NCI-H2029 treated with DMSO at 0.1 percent for 48 hours (cell line): ENCODE data around the gene LRCH4.

Experiments used
- DNase-seq: peaks from one replicate; lab custom pipeline; 2025; lab: John Stamatoyannopoulos, UW

Gene LRCH4

GRCh38 chr7:100582041-100582579 is 3.8 kb downstream of the LRCH4 start:
- DNase-seq = no peak

- DNase-seq = no peak
These were observed 5.3 kb downstream of the LRCH4 start for GRCh38 chr7:100580466-100581283.

- DNase-seq = no peak
These were observed 7.4 kb downstream of the LRCH4 start for GRCh38 chr7:100578246-100579183.

GRCh38 chr7:100577507-100577906 is 8.4 kb downstream of the LRCH4 start:
- DNase-seq = no peak

- no peak for DNase-seq
These were observed 8.8 kb downstream of the LRCH4 start for GRCh38 chr7:100577103-100577502.

GRCh38 chr7:100576384-100576993 is 9.4 kb downstream of the LRCH4 start:
- DNase-seq = no peak

GRCh38 chr7:100575746-100576383 is 10.1 kb downstream of the LRCH4 start:
- no peak for DNase-seq

- DNase-seq = no peak
These were observed 10.7 kb downstream of the LRCH4 start for GRCh38 chr7:100575206-100575631.

GRCh38 chr7:100574362-100575205 is 11.3 kb downstream of the LRCH4 start:
- no peak for DNase-seq

- no peak for DNase-seq
These were observed 12.1 kb downstream of the LRCH4 start, which contains the start of gene SAP25 for GRCh38 chr7:100573691-100574361. Gene SAP25 (minus strand): TSS chr7:100573900. CDS start chr7:100573742, 158 bp downstream.

GRCh38 chr7:100572949-100573675 is 12.8 kb downstream of the LRCH4 start:
- no peak for DNase-seq

GRCh38 chr7:100572281-100572948 is 13.5 kb downstream of the LRCH4 start:
- no peak for DNase-seq

- DNase-seq = no peak
These were observed 14.2 kb downstream of the LRCH4 start for GRCh38 chr7:100571829-100572116.

- DNase-seq = no peak
These were observed 14.7 kb downstream of the LRCH4 start for GRCh38 chr7:100570954-100571828.

GRCh38 chr7:100568896-100569844 is 16.8 kb downstream of the LRCH4 start:
- DNase-seq = no peak

- DNase-seq = no peak
These were observed 17.6 kb downstream of the LRCH4 start for GRCh38 chr7:100568176-100568895.
